CD4-positive, alpha-beta T cell treated with Interleukin-4 for 1 hour (primary cell): ENCODE data around the gene NAT14.

Experiments used
- DNase-seq, 2 donors: peaks; one replicate each; pipeline ENCODE4 v3.0.0-alpha.2; 2020 to 2022

The NAT14 gene

DNA sequence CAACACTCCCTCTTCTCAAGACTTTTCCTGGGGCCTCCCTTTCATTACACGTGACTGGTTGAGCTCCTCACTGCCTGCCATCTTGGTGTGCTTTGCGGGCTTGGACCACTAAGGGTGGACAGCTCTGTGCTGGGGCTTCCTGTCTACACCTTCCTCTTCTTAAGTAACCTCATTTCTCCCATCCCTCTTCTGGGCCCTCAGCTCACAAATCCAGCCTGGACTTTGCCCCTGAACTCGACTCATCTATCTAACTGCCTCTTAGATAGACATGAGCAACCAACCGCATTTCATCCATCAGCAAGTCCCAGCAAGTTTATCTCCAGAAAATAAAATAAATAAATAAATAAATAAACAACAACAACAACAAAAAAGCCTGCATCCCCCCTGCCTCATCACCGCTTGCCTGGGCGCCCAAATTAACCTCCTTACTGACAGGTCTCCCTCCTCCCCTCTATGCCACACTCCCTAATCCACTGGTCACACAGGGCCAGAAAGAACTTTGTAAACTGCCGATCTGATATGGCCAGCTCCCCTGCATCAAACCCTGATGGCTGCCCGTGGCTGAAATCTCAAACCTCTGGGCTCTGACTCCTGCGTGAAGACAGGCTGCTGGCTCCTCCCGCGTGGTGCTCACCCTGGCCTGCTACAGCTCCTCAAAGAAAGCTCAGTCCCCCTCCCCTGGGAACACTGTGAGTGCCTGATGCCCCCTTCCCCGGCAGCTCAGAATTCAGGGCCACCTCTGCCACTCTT lies 31.3 kb upstream of the NAT14 start:
- DNase-seq: no peak

DNA sequence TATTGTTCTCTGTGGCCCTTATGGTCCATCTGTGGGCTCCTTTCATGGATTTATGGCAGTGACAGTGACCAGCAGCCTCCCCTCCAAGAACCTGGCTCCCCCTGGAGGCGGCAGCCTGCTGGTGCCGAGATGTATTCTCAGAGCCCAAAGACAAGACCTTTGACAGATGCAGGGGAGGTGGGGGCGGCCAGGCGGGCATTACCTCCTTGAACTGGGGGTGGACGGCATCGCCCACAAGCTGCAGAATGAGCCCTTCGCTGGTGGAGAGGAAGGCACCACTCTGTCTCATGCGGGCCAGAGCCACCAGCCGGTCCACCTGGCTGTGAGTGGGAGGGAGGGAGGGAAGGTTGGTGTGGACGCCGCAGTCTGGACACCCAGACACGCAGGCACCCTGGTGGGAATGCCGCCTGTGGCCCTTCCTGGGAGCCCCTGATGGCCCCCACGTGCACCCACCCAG lies 30.2 kb upstream of the NAT14 start:
- DNase-seq: peak; percentile 45 to 52

DNA sequence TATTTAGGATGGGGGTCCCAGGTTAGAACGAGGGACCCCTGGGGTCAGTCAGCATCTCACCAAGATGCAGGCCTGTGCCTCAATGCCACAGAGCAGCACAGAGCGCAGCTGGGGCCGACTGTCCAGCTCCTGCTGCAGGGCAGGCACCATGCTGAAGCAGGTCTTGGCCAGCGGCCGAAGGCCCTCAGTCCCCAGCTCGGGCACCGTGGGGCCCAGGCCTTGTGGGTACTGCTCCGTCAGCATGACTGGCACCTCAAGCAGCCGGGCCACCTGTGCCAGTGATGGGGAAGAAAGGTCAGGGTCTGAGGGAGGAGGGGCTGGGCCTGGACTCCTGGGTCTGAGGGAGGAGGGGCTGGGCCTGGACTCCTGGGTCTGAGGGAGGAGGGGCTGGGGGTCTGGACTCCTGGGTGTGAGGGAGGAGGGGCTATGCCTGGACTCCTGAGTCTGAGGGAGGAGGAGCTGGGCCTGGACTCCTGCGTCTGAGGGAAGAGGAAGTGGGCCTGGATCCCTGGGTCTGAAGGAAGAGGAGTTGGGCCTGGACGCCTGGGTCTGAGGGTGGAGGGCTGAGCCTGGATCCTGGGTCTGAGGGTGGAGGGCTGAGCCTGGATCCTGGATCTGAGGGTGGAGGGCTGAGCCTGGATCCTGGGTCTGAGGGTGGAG lies 29.3 kb upstream of the NAT14 start:
- DNase-seq: no peak

DNA sequence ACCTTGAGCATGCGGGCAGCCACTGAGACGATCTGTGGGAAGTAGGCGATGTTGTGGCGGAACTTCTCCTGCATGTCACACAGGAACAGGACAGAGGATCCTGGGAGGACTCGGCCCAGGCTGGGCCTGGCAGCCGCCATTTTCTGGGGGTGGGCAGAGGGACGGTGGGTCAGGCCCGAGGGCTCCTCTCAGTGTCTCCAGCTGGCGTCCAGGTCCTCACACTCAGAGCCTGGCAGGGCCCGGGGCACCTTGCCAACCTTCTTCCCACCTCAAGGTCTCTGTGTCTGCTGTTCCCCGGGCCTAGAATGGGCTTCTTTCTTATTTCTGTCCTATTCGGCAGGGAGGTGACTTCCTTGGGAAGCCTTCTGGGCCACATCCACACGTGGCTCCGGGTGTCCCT lies 28.6 kb upstream of the NAT14 start:
- DNase-seq: no peak

DNA sequence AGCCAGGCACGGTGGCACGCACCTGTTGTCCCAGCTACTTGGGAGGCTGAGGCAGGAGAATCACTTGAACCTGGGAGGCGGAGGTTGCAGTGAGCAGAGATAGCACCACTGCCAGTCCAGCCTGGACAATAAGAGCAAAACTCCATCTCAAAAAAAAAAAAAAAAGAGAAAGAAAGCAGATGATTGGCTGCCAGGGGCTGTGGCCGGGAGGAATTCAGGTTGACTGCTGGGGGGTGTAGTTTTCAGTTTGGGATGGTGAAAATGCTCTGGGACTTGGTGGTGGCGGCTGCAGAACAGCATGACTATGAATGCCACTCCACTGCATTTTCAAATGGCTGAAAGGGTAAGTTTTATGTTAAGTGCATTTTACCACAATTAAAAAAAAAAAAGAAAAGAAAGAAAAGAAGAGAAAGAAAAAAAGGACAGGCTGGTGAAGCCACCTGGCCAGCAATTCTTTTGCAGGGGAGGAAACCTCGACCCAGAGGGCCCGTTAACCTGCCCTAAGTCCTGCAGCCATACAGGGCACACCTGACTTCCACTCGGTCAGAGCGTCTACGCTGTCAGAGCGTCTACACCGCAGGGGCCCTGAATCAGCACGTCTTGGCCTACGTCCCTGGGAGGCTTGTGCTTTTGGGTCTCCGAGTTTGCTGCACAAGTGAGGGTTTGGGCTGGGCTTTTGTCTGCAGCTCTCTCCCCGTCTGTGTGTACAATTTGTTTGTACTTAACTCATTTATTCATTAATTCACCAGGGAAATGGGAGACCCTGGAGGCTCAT lies 27.1 kb upstream of the NAT14 start:
- DNase-seq: no peak

DNA sequence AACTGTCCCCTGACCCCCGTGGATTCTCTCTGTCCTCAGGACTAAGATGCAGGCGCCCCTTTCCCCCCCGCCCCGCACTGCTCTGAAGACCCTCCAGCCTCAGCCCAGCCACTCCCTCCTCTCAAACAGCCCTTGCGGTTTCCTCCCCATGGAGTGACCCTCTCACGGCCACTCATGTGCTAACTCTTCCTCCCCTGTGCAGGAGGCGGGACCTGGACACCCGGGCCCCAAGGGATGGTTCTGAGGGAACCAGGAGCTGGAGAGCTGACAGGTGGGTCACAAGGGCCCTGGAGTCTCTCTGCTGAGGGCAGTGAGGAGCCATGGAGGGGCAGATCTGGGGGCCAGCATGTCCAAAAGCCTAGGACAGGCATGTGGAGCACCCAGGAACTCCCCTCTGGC lies 25.4 kb upstream of the NAT14 start:
- no peak for DNase-seq

DNA sequence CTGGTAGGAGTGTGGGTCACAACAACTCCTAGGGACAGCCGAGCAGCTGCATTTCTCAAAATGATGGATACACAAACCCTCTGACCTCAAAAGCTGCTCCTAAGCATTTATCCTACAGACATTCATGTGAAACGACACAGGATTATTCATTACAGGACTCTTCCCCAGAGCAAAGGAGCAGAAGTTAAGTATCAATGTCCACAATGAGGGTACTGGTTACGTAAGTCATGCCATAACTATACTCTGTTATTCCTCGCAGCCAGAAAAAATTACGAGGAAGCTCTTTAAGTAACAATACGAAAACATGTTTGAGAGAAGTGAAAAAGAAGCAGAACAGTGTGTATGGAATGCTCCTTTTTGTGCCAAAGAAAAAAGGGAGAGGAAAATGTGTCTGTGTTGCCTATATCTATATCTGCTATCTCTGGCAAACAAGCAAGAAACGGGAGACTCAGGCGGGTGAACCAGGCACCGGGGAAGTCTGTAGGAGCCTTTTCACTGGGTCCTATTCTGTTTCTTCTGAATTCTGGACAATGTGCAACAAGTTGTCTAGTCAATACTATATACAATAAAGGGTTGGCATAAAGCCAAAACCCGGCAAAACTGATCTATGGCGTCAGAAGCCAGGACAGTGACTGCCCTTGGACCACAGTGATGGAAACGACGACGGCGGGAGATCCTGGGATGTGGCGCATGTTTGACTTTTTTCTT lies 24.9 kb upstream of the NAT14 start:
- no peak for DNase-seq

DNA sequence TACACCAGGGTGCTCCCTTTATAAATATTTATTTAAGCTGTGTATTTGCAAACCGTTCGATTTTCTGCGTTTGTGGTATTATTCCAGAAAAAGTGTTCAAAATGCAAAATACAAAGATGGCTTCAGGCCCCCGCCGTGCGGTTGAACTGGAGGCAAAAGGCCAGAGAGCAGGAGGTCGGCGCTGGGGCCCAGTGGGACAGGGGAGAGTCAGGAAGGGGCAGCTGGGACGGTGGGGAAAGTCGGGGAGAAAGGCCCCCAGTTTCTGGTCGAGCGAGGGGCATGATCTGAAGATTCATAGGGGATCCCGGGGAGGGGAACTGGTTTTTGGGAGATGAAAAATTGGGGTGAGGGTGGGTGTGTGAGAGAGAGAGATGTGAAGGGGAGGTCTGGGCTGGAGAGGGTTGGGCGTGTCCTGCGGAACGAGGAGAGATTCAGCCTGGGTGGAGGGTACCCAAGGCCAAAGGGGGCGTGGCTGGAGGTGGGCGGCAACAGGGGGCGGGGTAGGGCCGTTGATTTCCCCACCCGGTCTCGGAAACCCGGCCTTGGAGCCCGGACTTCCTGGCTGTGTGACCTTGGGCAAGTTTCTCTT lies 24.2 kb upstream of the NAT14 start:
- peak in 1 of 2 donors; percentile 40 for DNase-seq

DNA sequence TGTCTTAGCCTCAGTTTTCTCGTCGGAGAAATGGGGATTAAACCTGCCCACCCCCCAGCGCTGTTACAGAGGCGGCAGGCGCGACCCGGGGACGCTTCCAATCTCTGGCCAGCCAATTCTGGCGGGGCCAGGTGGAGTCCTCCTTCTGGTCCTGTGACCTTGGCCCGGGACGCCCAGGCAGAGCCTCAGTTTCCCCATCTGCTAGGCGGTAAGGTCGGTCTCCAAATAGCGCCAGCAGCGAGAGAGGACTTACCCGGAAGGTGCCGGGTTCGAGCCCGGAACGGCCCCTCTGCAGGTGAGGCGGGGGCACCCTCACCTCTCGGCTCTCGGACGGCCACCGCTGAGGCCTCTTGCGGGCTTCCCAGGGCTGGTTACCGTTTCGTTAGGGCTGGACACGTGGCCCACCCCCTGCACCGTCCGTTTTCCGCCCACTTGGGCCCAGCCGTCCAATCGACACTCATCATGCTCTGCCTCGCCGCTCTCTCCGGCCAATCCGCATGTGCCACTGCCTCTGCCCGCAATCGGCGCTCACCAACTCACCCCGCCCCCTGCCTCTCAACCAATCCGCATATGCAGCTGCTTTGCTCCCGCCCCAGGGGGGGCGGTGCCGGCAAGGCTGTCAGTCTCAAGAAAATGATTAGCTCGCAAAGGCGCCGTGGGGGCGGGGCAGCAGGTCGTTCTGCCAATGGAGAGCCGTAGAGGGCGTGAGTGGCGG lies 23.6 kb upstream of the NAT14 start, which contains the start of gene ISOC2:
ISOC2 (minus strand) TSS at position 384 of the 715 bp plus-strand sequence. CDS start 5,156 bp downstream, outside the sequence.
- peak; percentile 100 for DNase-seq

DNA sequence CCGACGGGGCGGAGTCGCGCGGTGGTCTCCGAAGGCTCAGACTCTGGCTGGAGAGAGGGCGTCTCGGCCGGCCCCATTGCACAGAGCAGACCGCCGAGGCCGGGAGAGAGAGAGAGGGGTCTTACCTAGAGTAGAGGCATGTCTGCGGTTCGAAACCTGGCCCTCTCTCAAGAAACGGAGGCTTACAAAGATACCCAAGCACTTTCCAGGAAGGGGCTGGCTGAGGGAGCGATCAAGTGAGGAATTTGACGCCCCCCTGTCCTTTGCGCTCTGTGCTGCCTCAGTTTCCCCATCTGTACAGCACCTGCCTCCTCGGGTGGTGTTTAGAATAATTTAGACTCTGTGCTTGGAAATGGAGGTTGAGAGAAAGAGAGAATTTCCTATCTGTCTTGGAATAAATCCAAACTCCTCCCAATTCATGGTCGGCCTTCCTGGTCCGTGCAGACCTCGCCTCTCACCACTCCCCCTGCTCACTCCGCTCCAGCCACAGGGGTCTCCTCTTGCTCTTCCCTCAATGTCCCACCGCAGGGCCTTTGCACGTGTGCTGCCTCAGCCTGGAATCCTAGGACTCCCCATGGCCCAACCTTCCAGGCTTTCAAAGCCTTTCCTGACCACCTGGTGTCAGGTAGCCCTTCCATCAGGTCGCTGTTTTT lies 22.9 kb upstream of the NAT14 start:
- no peak for DNase-seq

DNA sequence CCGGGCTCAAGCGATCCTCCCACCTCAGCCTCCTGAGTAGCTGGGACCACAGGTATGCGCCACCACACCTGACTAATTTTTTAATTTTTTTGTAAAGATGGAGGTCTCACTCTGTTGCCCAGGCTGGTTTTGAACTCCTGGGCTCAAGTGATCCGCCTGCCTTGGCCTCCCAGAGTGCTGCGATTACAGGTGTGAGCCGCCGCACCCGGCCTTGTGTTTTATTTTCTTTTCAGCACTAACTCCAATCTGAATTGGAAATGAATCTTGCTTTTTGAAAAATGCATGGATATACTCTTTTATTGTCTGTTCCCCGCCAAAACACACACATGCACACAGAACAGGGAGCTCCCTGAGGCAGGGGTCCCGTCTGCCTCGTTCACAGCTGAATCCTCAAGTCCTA lies 22.3 kb upstream of the NAT14 start:
- no peak for DNase-seq

DNA sequence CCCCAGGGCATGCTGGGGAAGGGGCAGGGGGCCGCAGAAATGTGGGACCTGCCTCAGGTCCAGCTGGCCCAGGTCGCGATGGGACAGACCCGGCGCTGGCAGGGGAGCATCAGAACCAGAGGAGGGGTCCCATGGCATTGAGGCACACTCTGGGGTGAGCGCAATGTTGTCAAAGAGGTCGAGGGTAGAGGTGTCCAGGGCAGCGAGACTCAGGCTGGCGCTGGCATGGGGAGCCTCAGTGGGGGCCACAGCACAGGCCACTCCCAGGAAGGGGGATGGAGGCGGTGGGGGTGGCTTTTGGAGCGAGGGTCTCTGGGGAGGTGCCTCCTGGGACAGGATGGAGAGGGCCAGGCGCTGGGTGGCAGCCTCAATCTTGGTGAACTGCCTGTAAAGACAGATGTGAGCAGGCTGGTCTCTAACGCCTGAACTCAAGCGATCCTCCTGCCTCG lies 21.4 kb upstream of the NAT14 start:
- DNase-seq: no peak

DNA sequence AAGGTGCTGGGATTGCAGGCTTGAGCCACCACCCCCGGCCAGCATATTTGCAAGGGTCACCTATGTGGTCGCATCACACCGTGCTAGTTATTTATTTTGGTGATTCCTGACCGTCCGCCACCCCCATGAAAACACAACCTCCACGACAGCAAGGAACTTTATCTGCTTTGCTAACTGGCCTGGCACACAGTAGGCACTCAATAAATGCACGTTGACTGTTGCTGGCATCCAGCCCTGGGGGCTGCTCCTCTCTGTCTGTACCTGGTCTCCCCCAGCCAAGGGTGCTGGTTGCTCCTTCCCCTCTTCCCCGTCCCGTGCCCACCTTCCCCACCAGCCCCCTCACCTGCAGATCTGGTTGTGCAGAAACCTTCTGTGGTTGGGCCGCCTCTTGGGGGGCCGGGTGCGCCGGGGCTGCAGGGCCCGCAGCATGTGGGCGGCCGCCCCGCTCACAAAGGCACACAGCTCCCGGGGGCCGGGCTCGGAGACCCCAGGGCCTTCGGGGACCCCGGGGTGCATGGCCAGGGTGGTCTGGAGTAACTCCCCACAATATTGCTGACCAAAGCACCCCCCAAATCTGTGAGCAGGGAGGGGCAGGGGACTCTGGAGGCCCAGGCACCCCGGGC lies 20.8 kb upstream of the NAT14 start:
- no peak for DNase-seq

DNA sequence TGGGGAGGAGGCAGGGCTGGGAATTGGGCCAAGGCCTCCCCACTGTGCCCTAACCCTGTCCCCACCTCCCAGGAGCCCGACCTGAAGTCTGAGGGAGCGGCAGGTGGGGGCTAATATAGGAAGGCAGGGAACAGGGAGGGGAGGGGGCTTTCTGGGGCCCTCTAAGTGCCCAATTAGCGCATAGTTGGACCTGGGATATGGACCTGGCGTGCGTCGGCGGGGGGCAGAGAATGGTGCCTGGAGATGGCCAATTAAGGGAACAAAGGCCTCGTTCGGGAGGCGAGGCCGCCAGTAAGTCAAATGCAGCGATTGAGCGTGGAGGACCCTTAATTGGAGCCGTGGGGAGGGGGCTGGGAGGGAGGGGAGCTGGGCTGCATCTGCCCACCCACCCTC lies 20.3 kb upstream of the NAT14 start, which contains the start of gene C19orf85:
C19orf85 (minus strand) TSS at position 90 of the 393 bp plus-strand sequence. CDS start 197 bp downstream, outside the sequence.
- no peak for DNase-seq

DNA sequence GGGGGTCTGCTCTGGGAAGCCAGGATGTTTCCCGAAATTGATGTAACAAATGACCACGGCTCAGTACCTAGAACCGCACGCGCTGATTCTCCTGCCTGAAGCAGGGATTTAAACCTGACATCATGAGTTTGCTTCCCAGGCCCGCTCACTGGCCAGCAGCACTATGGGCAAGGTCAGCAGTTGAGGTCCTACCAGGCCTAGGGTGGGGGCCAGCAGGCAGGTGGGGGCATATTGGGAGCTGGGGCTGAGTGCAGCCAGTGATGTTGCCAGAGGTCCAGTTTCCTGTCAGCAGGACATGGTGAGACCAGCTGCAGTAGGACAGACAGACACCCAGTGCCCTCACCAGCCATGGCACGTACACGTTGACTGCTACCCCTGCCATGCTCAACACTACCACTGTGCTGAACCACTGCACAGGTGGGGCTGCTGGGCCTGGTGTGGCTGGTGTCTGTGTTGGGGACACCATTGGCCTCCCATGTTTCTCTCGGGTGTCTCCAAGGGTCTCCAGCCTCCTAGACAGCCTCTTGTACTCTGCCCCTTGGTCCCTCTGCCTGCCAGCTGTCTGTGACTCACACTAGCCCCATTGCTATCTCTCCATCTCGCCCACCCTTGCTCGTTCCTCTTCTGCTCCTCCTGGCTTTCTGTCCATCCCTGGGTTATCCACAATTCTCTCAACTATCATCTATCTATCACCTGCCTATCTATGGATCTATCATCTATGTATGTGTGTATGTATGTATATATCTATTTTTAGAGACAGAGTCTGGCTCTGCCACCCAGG lies 19.3 kb upstream of the NAT14 start:
- no peak for DNase-seq

DNA sequence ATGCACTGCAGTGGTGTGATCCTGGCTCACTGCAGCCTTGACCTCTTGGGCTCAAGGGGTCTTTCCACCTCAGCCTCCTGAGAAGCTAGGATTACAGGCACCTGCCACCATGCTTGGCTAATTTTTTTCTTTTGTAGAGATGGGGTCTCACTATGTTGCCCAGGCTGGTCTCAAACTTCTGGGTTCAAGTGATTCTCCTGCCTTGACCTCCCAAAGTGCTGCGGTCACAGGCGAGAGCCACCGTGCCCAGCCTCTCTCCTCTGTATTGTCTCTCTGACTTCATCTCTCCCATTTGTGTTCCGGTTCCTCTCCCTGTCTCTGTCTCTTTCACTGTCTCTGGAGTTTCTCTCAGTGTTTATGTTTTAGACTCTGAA lies 18.8 kb upstream of the NAT14 start:
- no peak for DNase-seq

DNA sequence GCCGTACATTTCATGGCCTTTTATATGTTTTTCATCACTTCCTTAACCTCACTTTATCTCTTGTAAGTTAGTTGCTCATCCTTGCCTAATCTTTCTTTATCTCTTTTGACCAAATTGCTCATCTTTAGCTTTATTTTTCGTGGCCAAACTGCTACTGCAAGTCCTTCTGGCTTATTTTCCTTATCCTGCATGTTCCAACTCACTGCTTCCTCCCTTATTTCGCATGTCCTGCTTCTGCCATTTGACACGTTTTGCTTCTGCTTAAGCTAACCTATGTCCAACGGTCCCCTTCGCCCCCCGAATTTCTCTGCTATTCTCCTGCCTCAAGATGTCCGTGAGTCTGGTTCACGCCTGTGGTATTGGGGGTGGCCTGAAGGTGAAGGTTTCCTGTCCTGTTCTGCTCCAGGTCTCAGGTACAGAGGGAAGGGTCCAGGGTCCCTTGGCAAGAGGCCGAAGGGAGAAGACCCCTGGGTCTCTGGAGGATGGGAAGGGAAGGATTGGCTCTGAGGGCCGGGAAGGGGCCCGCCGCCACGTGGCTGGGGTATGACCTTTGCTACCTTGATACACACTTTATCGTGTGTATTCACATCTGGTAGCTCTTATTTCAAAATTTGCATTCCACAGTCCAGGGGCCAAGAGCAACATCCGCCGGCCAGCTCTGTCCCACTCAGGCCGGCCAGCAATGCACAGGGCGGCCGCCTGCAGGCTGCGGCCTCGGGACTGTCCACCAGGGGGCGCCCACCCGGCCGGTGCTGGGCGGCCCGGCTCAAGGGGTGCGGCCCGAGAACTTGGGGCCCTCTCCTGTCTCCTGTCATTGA lies 17.5 kb upstream of the NAT14 start:
- DNase-seq: peak; percentile 58 to 59

DNA sequence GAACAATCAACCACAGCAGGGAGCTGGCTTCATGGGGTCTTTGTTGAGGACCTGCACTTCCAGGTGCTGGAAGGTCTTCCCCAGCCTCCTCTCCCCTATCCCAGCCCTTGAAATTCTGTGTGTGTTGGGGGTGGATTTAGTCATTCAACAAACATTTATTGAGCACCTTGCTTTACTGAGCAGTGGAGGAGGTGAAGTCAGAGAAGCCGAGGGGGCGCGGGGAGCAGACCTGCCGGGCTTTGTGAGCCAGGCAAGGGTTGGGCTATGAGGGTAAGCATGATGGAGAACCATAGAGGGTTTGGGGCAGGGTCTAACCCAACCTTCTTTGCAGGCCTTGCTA lies 17.0 kb upstream of the NAT14 start:
- DNase-seq: no peak

DNA sequence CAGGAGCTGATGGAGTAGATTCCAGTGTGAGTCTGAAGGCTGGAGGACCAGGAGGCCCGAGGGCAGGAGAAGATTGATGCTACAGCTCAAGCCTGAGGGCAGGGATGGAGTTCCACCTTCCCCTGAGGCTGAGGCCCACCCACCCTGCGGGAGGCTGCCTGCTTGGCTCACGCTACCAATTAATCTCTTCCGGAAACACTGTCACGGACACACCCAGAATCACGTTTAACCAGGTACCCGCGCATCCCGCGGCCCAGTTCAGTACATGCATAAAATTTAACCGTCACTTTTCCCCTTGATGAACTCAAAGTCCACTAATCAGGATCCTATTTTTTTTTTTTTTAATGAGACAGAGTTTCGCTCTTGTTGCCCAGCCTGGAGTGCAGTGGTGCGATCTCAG lies 13.7 kb upstream of the NAT14 start:
- no peak for DNase-seq
